ENCODE results near the gene MICAL3. TPM values are rescaled to one million over a fixed set of nuclear protein-coding genes. Genes with fewer than 3 reads are reported as not detected.

The MICAL3 gene
- total and polyA plus RNA-seq, 2 of the 8 experiments (the other 6 are each of a cell fraction or from before 2014, with no cell fraction given), result 8.3 to 41.8 TPM

DNA sequence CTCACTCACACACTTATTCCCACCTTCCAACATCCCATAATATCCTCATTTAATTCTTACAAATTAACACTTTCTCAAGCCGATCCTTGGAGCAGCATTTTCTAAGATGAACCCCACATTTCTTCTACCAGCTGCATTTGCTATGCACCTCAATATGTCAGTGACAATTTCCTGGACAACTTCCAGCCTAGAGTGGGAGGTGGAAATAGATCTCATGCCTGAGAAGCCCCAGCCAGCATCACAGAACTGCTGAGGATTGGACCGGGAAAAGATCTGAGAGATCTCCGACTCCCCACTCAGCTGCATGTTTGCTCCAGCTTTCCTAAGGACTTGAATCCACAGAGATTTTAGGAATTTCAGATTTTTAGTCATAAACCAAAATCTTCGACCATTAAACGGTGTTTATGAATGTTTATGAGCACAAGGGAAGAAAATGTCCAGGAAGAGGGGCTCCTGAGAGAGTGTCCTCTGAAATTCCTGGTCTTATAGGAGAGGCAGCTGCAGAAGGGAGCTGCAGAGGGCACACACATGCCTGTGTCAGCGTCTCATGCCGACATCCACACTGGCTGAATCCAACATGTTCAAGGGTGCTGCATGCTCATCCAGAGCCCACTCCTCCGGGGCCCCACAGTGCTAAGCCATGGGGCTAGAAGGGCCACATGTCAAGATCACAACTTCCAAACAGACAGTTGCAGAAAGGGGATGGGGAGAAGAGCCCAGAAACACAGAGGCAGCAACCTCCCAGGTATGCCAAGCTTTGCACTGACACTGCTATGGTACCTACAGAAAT lies 68.6 kb downstream of the MICAL3 start (continued):
- TF ChIP-seq EZH2 (IDR thresholded peaks at IDR 0.05; ENCODE audit: low read depth, low read length, severe bottlenecking) (no peak), TBP (IDR thresholded peaks at IDR 0.05; ENCODE audit: low read depth, low read length) (no peak), POLR2A (IDR thresholded peaks at IDR 0.05; ENCODE audit: control extremely low read depth in 1 of 2, low read depth in 2 of 2, low read length in 2 of 2) (no peak), EGR1 (IDR thresholded peaks at IDR 0.05; ENCODE audit: borderline replicate concordance, low read depth, low read length) (no peak), NRF1 (IDR thresholded peaks at IDR 0.05; ENCODE audit: low read depth, low read length) (no peak)
